AG10803 (cell line): ENCODE data around the gene RAB30.

Experiments
- DNase-seq: peaks from one replicate; pipeline ENCODE4 v3.0.0; 2010; ENCODE audit warnings: low read depth
- H3K4me3 ChIP-seq: 2 replicates; pipeline ENCODE4 v1.5.1; 2011; ENCODE audit warnings: mild to moderate bottlenecking, low read length, control low read depth
- TF ChIP-seq, protein P1 (sequence below): conservative IDR thresholded peaks from 2 replicates; pipeline ENCODE4 v1.5.1; 2011; ENCODE audit warnings: mild to moderate bottlenecking, low read length, control low read depth, inconsistent platforms

Gene RAB30

DNA sequence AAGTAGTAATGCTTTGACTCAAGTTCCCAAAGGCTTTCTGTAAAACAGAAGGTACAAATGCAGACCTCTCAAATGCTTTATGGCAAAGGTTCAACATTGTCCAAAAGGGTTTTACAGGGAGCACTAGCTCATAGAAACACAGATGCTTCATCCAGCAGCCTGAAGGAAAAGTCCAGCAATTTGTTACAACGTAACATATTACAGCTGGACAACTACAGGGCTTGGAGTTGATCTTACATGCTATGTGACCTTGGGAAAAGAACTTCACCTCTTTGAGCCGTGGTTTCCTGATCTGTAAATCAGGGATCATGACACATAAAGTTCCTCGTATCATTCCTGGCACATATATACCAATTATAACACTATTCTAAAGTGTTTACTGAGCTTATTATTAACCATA lies 85.3 kb downstream of the RAB30 start:
- TF ChIP-seq, protein P1, sequence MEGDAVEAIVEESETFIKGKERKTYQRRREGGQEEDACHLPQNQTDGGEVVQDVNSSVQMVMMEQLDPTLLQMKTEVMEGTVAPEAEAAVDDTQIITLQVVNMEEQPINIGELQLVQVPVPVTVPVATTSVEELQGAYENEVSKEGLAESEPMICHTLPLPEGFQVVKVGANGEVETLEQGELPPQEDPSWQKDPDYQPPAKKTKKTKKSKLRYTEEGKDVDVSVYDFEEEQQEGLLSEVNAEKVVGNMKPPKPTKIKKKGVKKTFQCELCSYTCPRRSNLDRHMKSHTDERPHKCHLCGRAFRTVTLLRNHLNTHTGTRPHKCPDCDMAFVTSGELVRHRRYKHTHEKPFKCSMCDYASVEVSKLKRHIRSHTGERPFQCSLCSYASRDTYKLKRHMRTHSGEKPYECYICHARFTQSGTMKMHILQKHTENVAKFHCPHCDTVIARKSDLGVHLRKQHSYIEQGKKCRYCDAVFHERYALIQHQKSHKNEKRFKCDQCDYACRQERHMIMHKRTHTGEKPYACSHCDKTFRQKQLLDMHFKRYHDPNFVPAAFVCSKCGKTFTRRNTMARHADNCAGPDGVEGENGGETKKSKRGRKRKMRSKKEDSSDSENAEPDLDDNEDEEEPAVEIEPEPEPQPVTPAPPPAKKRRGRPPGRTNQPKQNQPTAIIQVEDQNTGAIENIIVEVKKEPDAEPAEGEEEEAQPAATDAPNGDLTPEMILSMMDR, result no peak
- H3K4me3 ChIP-seq, result no peak overlapping the region
- DNase-seq, result no peak

DNA sequence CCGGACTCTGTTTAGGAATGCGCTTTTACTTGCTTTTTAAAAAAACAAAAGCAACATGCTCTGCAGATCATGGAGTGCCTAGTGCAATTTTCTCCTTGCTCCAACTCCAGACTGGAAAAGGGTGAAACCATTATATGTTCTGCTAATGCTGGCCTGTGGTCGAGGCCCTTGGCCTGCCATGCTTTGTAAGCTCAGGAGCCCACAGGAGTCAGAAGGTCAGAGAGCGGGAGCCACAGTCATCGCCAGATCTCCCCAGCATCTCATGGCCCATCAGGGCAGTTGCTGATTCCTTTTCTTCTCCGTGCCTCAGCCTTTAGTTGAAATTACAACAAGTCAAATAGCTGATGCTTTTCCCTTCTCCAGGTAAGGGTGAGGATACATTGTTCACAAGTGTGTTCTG lies 89.8 kb downstream of the RAB30 start:
- no peak for DNase-seq
- TF ChIP-seq, protein P1, result no peak
- no peak overlapping the region for H3K4me3 ChIP-seq

DNA sequence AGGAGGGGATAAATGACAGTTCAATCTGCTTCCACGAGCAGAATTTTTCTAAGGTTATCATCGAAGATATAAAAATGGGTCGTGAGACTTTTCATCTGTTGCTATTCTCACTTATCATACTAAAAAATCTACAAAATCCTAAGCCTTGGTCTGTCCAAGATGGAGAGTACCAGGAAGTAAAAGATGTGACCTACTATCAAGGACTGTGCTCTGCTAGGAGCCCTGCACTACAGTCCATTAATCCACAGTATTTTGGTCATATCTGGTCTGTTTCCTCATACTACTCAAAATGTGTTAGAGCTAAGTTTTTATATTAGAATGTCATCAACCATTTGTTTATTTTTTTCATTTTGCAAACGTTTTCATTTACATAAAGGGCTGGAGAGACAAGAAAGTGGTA lies 90.8 kb downstream of the RAB30 start:
- no peak overlapping the region for H3K4me3 ChIP-seq
- TF ChIP-seq, protein P1, result no peak
- no peak for DNase-seq

DNA sequence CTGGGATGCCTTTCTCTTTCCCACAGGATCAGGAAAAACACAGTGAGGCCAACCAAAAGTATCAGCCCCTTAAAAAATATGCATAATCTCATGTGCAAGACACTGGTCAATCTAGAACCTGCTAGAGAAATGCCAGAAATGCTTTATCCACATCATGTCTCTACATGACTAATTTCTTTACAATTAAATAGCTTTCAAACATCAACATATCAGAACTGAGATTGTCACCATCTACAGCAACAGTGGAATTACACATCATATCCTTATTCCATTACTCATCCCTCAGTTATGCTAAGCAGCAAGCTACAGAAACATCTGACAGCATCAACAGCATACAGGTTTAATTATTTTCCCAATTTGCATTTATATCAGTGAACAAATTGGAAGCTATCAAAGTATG lies 91.4 kb downstream of the RAB30 start:
- TF ChIP-seq, protein P1, result no peak
- peak; percentile 84 for DNase-seq
- H3K4me3 ChIP-seq, result no peak overlapping the region

DNA sequence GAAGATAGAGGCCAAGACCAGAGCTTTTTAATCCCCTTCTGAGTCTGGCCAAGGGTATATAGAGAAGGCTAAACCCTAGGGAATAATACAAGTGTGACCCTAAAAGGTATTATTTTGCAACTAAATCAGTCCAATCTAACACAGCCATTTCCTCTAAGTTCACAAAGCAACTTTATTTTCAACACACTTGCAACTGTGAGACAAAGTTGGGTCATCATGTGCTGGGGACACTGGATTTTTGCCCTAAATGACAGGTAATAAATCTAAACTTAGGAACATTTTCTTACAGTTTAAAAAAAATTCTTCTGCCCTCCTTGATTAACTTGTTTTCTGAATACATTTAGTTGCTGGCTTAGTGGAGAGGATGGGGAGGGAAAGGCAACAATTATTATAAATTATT lies 91.9 kb downstream of the RAB30 start:
- TF ChIP-seq, protein P1, result no peak
- no peak for DNase-seq
- H3K4me3 ChIP-seq, result no peak overlapping the region

DNA sequence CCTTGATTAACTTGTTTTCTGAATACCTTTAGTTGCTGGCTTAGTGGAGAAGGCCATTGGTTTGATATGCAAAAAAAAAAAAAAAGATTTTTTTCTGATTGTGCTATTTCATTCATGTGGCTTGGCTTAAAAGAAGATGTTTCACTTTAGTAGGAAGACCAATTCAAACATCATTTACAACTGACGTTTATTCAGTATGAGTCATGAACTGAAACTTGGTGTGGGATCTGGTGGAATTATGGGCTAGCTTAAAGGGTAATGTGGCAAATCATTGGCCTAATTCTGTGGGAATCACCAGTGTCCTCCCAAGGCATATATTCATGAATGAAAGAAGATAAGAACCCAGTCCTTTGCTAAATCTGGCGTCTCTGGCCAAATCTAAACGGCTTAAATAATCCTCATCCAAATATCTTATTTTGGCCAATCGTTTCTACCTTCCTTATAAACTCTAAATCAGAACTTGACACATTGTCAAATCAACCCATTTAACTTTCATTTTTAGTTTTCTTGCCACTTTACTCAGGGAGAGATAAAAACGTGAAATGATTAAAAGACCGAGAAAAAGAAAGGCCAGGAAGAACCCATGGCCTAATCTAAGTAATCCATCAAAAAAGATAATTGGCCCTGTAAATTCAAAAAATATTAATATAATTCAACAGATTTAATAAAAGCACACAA lies 93.1 kb downstream of the RAB30 start:
- H3K4me3 ChIP-seq, result no peak overlapping the region
- TF ChIP-seq, protein P1, result no peak
- peak; percentile 78 for DNase-seq

DNA sequence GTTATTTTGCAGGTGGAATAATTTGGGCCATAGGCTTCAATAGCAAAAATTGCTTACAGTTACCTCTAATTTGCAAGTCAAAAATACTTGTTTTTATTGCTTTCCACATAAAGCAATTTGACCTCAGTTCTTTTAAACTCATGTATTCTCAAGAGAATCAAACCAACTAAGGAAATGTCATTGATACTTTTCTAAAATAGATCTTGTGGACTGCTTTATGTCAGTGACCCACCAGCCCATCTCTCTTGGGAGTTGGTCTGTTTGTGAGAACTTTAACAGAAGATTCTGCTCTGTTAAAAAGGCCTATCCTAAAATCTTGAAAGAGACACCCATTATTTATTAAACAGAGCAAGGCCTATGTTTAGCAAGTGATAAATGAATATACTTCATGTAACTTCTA lies 94.9 kb downstream of the RAB30 start:
- TF ChIP-seq, protein P1, result no peak
- no peak overlapping the region for H3K4me3 ChIP-seq
- no peak for DNase-seq
